Measurements from ENCODE around the gene DHRS13.

DNA sequence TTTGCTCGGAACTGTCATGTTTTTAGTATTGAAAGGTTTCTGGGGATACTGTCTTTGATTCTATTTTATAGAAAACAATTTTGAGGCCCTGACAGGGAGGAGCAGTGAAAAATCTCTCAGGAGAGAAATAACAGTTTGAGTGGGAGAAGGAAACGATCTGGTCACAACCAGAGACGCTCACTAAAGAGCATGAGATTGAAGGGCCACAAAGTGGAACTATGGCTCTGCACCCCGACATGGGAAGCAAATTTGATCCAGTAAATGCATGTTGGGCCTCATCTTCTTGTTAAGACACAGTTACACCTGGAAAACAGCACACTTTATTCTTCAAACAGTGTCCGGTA, 47.6 kb downstream of the DHRS13 start:
- TF ChIP-seq, protein P1, sequence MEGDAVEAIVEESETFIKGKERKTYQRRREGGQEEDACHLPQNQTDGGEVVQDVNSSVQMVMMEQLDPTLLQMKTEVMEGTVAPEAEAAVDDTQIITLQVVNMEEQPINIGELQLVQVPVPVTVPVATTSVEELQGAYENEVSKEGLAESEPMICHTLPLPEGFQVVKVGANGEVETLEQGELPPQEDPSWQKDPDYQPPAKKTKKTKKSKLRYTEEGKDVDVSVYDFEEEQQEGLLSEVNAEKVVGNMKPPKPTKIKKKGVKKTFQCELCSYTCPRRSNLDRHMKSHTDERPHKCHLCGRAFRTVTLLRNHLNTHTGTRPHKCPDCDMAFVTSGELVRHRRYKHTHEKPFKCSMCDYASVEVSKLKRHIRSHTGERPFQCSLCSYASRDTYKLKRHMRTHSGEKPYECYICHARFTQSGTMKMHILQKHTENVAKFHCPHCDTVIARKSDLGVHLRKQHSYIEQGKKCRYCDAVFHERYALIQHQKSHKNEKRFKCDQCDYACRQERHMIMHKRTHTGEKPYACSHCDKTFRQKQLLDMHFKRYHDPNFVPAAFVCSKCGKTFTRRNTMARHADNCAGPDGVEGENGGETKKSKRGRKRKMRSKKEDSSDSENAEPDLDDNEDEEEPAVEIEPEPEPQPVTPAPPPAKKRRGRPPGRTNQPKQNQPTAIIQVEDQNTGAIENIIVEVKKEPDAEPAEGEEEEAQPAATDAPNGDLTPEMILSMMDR (IDR thresholded peaks at IDR 0.05; ENCODE audit: low read depth, low read length) = no peak
- TF ChIP-seq, protein P2, sequence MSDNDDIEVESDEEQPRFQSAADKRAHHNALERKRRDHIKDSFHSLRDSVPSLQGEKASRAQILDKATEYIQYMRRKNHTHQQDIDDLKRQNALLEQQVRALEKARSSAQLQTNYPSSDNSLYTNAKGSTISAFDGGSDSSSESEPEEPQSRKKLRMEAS (IDR thresholded peaks at IDR 0.05; ENCODE audit: low read depth, low read length) = no peak
- TF ChIP-seq MYC (IDR thresholded peaks at IDR 0.05; ENCODE audit: low read depth, low read length) = no peak
